SH-SY5Y (cell line): ENCODE results near the gene SFR1.

ENCODE experiments used
- GATA2 ChIP-seq: IDR thresholded peaks from 2 replicates; pipeline ENCODE4 v1.6.1; 2011; ENCODE audit warnings: mild to moderate bottlenecking, low read depth, low read length
- GATA3 ChIP-seq: IDR thresholded peaks from 2 replicates; pipeline ENCODE4 v1.6.1; 2011; ENCODE audit warnings: low read depth, mild to moderate bottlenecking, low read length, moderate library complexity

DNA sequence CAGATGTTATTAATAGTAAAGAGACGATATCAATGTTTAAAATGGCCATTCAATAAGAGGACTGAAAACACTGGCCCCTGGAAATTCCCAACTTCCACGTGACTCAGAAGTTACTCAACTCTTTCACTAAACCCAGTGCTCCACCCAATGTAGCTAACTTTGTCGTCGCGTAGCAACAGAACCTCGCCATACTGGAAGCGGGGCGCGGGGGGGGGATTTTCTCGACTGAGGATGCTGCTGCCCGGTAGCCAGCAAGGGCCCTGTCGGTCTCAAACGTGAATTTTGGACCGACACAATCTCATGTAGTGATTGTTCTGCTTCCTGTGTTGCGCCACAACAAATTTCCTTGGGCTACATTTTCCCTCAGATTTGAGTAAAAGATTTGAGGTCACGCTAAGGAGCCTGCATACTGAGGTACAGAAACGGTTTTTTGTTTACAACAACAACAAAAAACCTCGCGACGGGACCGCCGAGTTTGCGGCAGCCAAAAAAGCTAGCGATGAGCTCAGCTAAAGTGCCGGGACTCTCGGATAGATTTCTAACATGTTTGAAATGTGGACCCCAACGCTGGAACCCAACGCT is 977 bp upstream of the SFR1 start:
- no peak for TF ChIP-seq GATA2
- no peak for TF ChIP-seq GATA3
